H1 (cell line): ENCODE data around the gene SIT1. TPM values are rescaled to one million over a fixed set of nuclear protein-coding genes. Genes with fewer than 3 reads are reported as not detected.
A peak's percentile ranks its signal among the peaks of the same experiment; 100 is the strongest.

Source experiments
- CHD2 ChIP-seq: IDR thresholded peaks from 2 replicates; pipeline ENCODE4 v1.6.1; 2012; ENCODE audit warnings: low read length, improper control_type of control experiment
- JUN ChIP-seq: IDR thresholded peaks from 2 replicates; pipeline ENCODE4 v1.6.1; 2011; ENCODE audit warnings: low read depth, mild to moderate bottlenecking, improper control_type of control experiment, low read length
- KDM4A ChIP-seq: IDR thresholded peaks from one replicate; pipeline ENCODE4 v1.7.1; 2012; ENCODE audit warnings: low read depth, mild to moderate bottlenecking, moderate library complexity, low read length, inconsistent platforms; ENCODE audit not compliant: severe bottlenecking
- RAD21 ChIP-seq, 2 experiments: IDR thresholded peaks in 1 of 2; conservative IDR thresholded peaks in 1 of 2; 2 replicates each; pipeline ENCODE4 v1.6.1; 2011; ENCODE audit warnings: low read depth in 2 of 2, low read length in 2 of 2, improper control_type of control experiment in 1 of 2, inconsistent platforms in 1 of 2, mild to moderate bottlenecking in 1 of 2, moderate library complexity in 1 of 2
- RNF2 ChIP-seq: fragments of 200-900, 300-1000 bp; sonication (generic); IDR thresholded peaks from 2 replicates; pipeline ENCODE4 v1.7.1; 2016; ENCODE audit warnings: borderline replicate concordance, low read depth, mild to moderate bottlenecking, antibody characterized with exemption, low read length; ENCODE audit not compliant: poor library complexity, severe bottlenecking; ENCODE audit errors: missing control alignments
- SIN3A ChIP-seq, 2 experiments: IDR thresholded peaks in 1 of 2; conservative IDR thresholded peaks in 1 of 2; 2 replicates each; pipeline ENCODE4 v1.6.1; 2011 to 2012; ENCODE audit warnings: low read length in 2 of 2, improper control_type of control experiment in 1 of 2, low read depth in 1 of 2, mild to moderate bottlenecking in 1 of 2
- TAF1 ChIP-seq: IDR thresholded peaks from 2 replicates; pipeline ENCODE4 v1.6.1; 2011; ENCODE audit warnings: mild to moderate bottlenecking, low read depth, low read length
- TBP ChIP-seq: IDR thresholded peaks from 2 replicates; pipeline ENCODE4 v1.6.1; 2011; ENCODE audit warnings: low read depth, low read length, improper control_type of control experiment
- polyA plus RNA-seq, 7 experiments: library from polyadenylated mRNA; depleted of rRNA in 3 of 7; stranded (reverse) in 5 of 7; unstranded in 2 of 7; fragments of >200 nt in 5 of 7; fragments of 200-250 nt in 2 of 7; gene quantifications; 1 replicate in 5 of 7; 2 replicates in 1 of 7; 4 replicates in 1 of 7; pipeline versions ENCODE4 v1.2.1 to v1.2.3, GENCODE V29; 2011 to 2013; ENCODE audit warnings: missing spikeins in 2 of 7, mixed read lengths in 2 of 7
- total RNA-seq: library from RNA; stranded (reverse); fragmentation: NEBNext Ultra II Directional; extraction: Animal tissue kit (Norgen Biotek cat#: 25700); gene quantifications from 2 replicates; pipeline ENCODE4 v1.2.1, GENCODE V29; 2021
- TF ChIP-seq, protein P1 (sequence below): fragments of 300-600 bp; sonication (generic); IDR thresholded peaks from 2 replicates; pipeline ENCODE4 v1.7.1; 2012; ENCODE audit warnings: low read length, moderate library complexity, mild to moderate bottlenecking, inconsistent platforms; ENCODE audit not compliant: insufficient replicate concordance

SIT1 gene
- total and polyA plus RNA-seq, 2 of the 8 experiments (the other 6 are each of a cell fraction or from before 2014, with no cell fraction given) = 8.2 to 12.8 TPM

DNA sequence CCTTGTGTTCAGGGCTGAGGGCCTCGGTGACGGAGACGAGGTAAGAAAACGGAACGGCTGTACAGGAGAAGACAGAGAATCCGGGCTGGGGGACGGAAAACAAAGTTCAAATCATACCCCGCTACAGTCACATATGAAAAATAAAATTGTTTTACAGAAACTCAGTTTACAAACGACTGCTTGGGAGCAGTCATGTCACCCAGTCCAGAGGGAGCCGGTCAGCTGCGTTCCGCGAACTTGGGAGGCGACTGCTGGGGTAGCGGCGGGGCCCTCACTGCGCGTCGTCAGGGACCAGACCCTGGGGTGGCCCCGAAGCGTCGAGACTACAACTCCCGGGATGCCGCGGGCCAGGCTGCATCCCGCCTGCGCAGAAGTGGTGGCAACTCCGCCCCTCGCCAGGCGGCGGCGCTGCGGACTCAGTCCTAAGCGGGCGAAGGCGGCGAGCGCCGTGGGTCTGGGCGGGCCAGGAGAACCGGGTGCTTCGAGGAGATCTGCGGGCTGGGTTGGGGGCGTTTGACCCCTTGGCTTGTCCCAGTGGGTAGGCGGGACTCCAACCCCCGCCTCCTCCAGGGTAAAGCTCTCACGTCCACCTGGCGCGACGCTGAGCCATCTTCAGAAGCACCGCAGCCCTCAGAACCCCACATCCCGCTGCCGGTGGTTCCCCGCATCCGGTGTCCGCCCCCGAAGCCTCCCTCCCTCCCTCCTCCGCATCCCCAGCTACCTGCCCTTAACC lies 4.0 kb downstream of the SIT1 start (continued):
- TF ChIP-seq, protein P1, sequence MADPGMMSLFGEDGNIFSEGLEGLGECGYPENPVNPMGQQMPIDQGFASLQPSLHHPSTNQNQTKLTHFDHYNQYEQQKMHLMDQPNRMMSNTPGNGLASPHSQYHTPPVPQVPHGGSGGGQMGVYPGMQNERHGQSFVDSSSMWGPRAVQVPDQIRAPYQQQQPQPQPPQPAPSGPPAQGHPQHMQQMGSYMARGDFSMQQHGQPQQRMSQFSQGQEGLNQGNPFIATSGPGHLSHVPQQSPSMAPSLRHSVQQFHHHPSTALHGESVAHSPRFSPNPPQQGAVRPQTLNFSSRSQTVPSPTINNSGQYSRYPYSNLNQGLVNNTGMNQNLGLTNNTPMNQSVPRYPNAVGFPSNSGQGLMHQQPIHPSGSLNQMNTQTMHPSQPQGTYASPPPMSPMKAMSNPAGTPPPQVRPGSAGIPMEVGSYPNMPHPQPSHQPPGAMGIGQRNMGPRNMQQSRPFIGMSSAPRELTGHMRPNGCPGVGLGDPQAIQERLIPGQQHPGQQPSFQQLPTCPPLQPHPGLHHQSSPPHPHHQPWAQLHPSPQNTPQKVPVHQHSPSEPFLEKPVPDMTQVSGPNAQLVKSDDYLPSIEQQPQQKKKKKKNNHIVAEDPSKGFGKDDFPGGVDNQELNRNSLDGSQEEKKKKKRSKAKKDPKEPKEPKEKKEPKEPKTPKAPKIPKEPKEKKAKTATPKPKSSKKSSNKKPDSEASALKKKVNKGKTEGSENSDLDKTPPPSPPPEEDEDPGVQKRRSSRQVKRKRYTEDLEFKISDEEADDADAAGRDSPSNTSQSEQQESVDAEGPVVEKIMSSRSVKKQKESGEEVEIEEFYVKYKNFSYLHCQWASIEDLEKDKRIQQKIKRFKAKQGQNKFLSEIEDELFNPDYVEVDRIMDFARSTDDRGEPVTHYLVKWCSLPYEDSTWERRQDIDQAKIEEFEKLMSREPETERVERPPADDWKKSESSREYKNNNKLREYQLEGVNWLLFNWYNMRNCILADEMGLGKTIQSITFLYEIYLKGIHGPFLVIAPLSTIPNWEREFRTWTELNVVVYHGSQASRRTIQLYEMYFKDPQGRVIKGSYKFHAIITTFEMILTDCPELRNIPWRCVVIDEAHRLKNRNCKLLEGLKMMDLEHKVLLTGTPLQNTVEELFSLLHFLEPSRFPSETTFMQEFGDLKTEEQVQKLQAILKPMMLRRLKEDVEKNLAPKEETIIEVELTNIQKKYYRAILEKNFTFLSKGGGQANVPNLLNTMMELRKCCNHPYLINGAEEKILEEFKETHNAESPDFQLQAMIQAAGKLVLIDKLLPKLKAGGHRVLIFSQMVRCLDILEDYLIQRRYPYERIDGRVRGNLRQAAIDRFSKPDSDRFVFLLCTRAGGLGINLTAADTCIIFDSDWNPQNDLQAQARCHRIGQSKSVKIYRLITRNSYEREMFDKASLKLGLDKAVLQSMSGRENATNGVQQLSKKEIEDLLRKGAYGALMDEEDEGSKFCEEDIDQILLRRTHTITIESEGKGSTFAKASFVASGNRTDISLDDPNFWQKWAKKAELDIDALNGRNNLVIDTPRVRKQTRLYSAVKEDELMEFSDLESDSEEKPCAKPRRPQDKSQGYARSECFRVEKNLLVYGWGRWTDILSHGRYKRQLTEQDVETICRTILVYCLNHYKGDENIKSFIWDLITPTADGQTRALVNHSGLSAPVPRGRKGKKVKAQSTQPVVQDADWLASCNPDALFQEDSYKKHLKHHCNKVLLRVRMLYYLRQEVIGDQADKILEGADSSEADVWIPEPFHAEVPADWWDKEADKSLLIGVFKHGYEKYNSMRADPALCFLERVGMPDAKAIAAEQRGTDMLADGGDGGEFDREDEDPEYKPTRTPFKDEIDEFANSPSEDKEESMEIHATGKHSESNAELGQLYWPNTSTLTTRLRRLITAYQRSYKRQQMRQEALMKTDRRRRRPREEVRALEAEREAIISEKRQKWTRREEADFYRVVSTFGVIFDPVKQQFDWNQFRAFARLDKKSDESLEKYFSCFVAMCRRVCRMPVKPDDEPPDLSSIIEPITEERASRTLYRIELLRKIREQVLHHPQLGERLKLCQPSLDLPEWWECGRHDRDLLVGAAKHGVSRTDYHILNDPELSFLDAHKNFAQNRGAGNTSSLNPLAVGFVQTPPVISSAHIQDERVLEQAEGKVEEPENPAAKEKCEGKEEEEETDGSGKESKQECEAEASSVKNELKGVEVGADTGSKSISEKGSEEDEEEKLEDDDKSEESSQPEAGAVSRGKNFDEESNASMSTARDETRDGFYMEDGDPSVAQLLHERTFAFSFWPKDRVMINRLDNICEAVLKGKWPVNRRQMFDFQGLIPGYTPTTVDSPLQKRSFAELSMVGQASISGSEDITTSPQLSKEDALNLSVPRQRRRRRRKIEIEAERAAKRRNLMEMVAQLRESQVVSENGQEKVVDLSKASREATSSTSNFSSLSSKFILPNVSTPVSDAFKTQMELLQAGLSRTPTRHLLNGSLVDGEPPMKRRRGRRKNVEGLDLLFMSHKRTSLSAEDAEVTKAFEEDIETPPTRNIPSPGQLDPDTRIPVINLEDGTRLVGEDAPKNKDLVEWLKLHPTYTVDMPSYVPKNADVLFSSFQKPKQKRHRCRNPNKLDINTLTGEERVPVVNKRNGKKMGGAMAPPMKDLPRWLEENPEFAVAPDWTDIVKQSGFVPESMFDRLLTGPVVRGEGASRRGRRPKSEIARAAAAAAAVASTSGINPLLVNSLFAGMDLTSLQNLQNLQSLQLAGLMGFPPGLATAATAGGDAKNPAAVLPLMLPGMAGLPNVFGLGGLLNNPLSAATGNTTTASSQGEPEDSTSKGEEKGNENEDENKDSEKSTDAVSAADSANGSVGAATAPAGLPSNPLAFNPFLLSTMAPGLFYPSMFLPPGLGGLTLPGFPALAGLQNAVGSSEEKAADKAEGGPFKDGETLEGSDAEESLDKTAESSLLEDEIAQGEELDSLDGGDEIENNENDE = no peak
- TF ChIP-seq TAF1 (peak; percentile 68), CHD2 (no peak), RAD21 (IDR thresholded peaks at IDR 0.05 in 1 of 2, conservative IDR thresholded peaks at IDR 0.05 in 1 of 2; ENCODE audit: low read depth in 2 of 2, low read length in 2 of 2) (peak; percentile 77 to 84), RNF2 (no peak), SIN3A (conservative IDR thresholded peaks at IDR 0.05 in 1 of 2, IDR thresholded peaks at IDR 0.05 in 1 of 2; ENCODE audit: low read depth in 1 of 2, low read length in 2 of 2) (peak in 1 of 2 experiments; percentile 69; a peak in 1 of 4 replicates), JUN (no peak), KDM4A (peak; percentile 42), TBP (peak; percentile 73; the same call in 1 of the 2 replicates)
